ENCODE data around the gene CD248.
"Not testable (repeated sequence)": the region's sequence is repeated elsewhere in the genome, so short reads cannot be mapped to it uniquely, and the experiment has no call there.

Gene CD248

DNA sequence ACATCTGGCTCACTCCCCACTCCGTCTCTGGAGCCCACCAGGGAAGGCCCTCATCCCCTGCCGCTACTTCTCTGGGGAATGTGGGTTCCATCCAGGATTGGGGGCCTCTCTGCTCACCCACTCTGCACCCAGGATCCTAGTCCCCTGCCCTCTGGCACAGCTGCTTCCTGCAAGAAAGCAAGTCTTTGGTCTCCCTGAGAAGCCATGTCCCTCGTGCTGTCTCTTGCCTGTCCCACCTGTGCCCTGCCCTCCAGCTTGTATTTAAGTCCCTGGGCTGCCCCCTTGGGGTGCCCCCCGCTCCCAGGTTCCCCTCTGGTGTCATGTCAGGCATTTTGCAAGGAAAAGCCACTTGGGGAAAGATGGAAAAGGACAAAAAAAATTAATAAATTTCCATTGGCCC lies 39.8 kb downstream of the CD248 start:
- in situ Hi-C loops (cut with MboI; ENCODE audit: low sequenced_read_pairs): not testable (repeated sequence)

- in situ Hi-C loops (cut with MboI; ENCODE audit: low sequenced_read_pairs): not testable (repeated sequence)
These were observed 40.2 kb downstream of the CD248 start for GRCh38 chr11:66276619-66277018.

GRCh38 chr11:66275984-66276612 lies 40.7 kb downstream of the CD248 start:
- in situ Hi-C loops (cut with MboI; ENCODE audit: low sequenced_read_pairs): no loop called here

GRCh38 chr11:66275396-66275795 lies 41.4 kb downstream of the CD248 start:
- in situ Hi-C loops (cut with MboI; ENCODE audit: low sequenced_read_pairs): no loop called here

DNA sequence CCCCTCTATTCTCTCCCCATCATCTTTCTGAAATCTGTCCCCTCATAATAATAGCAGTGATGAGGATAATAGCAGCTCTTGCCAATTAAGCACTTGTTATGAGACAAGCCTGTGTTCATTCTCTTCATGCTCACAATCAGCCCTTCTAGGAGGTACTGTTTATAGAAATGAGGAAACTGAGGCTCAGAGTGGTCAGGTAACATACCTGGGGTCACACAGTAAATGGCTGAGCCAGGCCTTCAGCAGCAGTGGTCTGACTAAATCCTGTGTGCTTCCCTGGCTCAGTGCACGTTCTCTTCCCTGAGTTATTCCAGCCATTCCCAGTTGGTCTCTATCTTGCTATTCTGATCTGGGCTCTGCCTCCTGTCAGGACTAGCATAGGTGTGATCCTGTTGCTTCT lies 42.6 kb downstream of the CD248 start:
- in situ Hi-C loops (cut with MboI; ENCODE audit: low sequenced_read_pairs): no loop called here

GRCh38 chr11:66272596-66272995 lies 44.2 kb downstream of the CD248 start:
- in situ Hi-C loops (cut with MboI; ENCODE audit: low sequenced_read_pairs): no loop called here

- in situ Hi-C loops (cut with MboI; ENCODE audit: low sequenced_read_pairs): no loop called here
These were observed 45.0 kb downstream of the CD248 start for GRCh38 chr11:66271816-66272215.

DNA sequence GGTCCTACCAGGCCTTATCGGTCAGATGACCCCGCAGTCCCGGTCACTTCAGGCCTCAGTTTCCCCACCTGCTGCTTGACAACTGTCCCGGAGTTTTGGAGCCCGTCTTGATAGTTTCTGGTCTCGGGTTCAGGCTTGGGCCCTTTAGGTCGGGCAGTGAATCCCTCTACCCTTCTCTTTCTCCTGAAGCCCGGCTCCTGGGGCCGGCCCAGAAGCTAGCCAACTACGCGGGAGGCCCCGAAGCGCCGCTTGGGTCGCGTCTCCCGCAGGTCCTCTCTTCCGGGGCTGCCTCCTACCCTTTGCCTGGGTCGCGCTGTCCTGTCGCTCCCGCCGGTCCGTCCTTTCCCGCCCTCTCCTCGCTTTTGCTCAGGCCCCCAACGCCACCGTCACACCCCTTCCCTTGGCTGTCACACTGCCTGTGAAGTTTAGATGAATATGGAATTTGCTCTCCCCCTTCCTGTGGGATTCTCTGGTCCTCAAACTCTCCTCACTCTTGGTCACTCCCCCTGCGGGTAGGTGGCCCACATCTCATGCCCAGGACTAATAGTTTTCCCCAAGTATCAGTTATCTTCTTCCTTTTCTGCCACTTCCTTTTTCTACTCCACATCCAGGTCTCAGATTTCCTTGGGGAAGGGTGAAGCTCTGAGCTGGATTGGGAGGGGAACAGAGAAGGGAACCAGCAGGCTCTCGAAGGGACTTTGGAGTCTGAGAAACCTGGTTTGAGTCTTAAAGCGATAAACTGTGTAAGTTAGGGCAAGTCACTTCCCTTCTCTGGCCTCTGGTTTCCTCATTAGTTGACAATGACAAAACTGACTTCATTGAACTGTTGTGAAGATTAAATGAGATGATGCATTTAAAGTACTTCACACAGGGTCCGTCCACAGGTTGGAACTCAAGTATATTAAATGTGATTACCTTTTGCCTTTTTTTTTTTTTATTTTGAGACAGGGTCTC lies 47.6 kb downstream of the CD248 start:
- in situ Hi-C loops (cut with MboI; ENCODE audit: low sequenced_read_pairs): no loop called here

DNA sequence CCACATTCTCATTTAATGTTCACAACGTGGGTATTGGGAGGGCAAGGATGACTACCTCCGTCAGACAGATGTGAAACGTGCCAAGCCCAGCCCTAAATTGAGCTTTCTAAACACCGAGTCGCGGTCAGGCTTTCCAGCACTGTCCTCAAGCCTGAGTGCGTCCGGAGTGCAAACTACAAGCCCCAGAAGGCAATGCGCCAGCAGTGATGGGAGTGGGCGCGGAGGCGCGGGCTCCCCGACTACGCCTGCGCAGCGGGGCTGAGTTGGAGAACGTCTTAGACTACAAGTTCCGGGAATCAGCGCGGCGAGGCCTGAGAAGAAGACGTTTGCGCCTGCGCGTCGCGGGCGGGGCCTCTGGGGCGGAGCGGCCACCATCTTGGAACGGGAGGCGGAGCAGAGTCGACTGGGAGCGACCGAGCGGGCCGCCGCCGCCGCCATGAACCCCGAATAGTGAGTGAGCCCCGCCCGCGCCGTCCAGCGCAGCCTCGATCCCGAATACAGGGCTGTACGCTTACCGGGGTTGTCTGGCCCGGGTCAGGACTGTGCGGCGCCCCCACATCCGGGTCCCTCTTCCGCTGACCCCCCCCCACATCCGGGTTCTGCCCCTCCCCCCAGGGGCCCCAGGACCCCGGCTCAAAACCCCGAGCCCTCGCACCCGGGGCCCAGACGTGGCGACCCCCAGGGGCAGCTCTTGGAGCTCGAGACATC lies 48.4 kb downstream of the CD248 start, which contains the start of gene RAB1B:
TSS of gene RAB1B (plus strand) at position 396 of the 708 bp plus-strand sequence. CDS start at position 437, 41 bp downstream.
- in situ Hi-C loops (cut with MboI; ENCODE audit: low sequenced_read_pairs): no loop called here

- in situ Hi-C loops (cut with MboI; ENCODE audit: low sequenced_read_pairs): no loop called here
These were observed 49.2 kb downstream of the CD248 start for GRCh38 chr11:66267379-66268243.

GRCh38 chr11:66267039-66267378 lies 49.8 kb downstream of the CD248 start:
- in situ Hi-C loops (cut with MboI; ENCODE audit: low sequenced_read_pairs): no loop called here

- in situ Hi-C loops (cut with MboI; ENCODE audit: low sequenced_read_pairs): no loop called here
These were observed 50.3 kb downstream of the CD248 start for GRCh38 chr11:66266378-66267038.

GRCh38 chr11:66265531-66266377 lies 51.1 kb downstream of the CD248 start:
- in situ Hi-C loops (cut with MboI; ENCODE audit: low sequenced_read_pairs): no loop called here

GRCh38 chr11:66264914-66265313 lies 51.9 kb downstream of the CD248 start:
- in situ Hi-C loops (cut with MboI; ENCODE audit: low sequenced_read_pairs): no loop called here
